Daoy (cell line): ENCODE measurements around the gene CXCL8. TPM values are rescaled to one million over a fixed set of nuclear protein-coding genes. Genes with fewer than 3 reads are reported as not detected.

Experiments used
- total RNA-seq: library from RNA; depleted of rRNA; stranded (reverse); fragments of >200 nt; shearing (Covaris generic); gene quantifications from 2 replicates; pipeline ENCODE4 v1.2.3, GENCODE V29; 2014; rRNA removed

The CXCL8 gene
- total RNA-seq, 1 experiment from 2014 or later, result 198 TPM

Other genes with a start within 250 kb of the CXCL8 start
- not detected in 2 replicates for gene RASSF6, start 120.1 kb upstream of the CXCL8 start, total RNA-seq
- 0.06 TPM in 1 of 2 replicates, not detected in the other for gene CXCL6, start 96.1 kb downstream of the CXCL8 start, total RNA-seq
- gene PF4V1, start 112.7 kb downstream of the CXCL8 start, total RNA-seq, result not detected in 2 replicates
- 16.7 and 21.4 TPM in 2 replicates for gene CXCL1, start 128.8 kb downstream of the CXCL8 start, total RNA-seq
- gene PF4, start 241.5 kb downstream of the CXCL8 start, total RNA-seq, result not detected in 2 replicates
- not detected in 2 replicates for gene PPBP, start 247.6 kb downstream of the CXCL8 start, total RNA-seq